Urinary bladder (tissue), 4 donors: ENCODE measurements around the gene PRRT1. TPM values are rescaled to one million over a fixed set of nuclear protein-coding genes. Genes with fewer than 3 reads are reported as not detected.
"Not testable (repeated sequence)": the region's sequence is repeated elsewhere in the genome, so short reads cannot be mapped to it uniquely, and the experiment has no call there.

Experiments used
- DNase-seq: peaks from one replicate; pipeline ENCODE4 v3.0.0-alpha.2; 2015; ENCODE audit errors: extremely low spot score
- H3K27ac ChIP-seq: one replicate; pipeline ENCODE4 v1.5.1; 2013; ENCODE audit warnings: low read depth, mild to moderate bottlenecking, moderate library complexity
- H3K36me3 ChIP-seq: one replicate; pipeline ENCODE4 v1.6.1; 2013; ENCODE audit warnings: mild to moderate bottlenecking, moderate library complexity; ENCODE audit not compliant: insufficient read depth
- H3K4me1 ChIP-seq: one replicate; pipeline ENCODE4 v1.6.1; 2013; ENCODE audit warnings: mild to moderate bottlenecking, moderate library complexity; ENCODE audit not compliant: insufficient read depth
- H3K4me3 ChIP-seq: one replicate; pipeline ENCODE4 v1.5.1; 2013; ENCODE audit warnings: low read depth, low read length
- WGBS: extraction: QIAGEN DNeasy Blood & Tissue Kit; methylation state at CpG from one replicate; pipeline ENCODE4 v1.1.7; 2013; 5-methylcytosine and 5-hydroxymethylcytosine counted together
- polyA plus RNA-seq: library from polyadenylated mRNA; stranded (reverse); fragments of 200-250 nt; gene quantifications from one replicate; pipeline ENCODE4 v1.2.3, GENCODE V29; 2013
- total RNA-seq: library from RNA; depleted of rRNA; stranded (reverse); fragments of >200 nt; gene quantifications from one replicate; pipeline ENCODE4 v1.2.3, GENCODE V29; 2014
- donor health status: healthy with polysubstance abuse.
- donor health status: healthy.

Gene PRRT1
- total and polyA plus RNA-seq, 2 donors, result 0.42 to 10.8 TPM

DNA sequence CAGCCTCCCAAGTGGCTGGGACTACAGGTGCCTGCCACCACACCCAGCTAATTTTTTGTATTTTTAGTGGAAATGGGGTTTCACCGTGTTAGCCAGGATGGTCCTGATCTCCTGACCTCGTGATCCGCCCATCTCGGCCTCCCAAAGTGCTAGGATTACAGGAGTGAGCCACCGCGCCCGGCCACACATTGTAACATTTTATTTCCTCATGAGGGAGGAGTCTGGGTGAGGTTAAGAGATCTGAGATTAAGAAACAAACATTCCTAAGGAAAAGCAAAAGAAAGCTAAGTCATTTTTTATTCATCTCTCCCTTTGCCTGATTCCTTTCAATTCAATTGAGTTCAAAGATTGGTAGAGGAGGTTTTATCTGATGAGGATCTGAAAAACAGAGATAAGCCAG lies 7.5 kb downstream of the PRRT1 start:
- not testable (repeated sequence) for H3K4me1 ChIP-seq, H3K4me3 ChIP-seq, H3K36me3 ChIP-seq, H3K27ac ChIP-seq, DNase-seq
- WGBS, result 67% methylated on average over 7 of the region's 7 CpGs

DNA sequence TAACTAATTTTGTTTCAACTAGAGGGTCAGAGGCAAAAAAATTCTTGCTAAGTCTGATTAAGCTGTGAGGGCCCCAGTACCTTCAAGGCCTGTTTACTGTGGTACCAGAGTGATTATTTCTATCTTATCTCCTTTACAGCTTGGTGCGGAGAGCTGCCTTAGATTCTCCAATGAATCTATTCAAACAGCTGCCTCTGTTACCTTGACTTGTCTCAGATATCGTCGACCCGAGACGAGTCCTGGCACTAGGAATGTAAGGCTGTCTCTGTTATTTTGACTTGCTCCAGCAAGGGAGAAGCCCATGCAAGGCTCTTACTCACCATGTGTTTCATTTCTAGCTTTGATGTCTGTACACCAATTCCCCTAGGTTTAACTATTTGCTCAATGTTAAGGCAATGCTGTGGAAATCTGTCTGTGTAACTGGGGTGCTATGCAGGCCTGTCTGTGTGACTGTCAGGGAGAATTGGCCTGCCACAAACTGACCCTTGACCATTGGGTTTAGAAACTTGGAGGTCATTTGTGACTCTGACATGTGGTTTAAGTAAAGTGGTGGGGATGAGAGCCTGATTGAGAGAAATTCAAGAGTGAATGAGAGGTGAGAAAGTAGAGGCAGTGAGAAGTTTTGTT lies 11.2 kb downstream of the PRRT1 start:
- Histone ChIP-seq H3K36me3 (no peaks in the 10 kb centered on the region), H3K27ac (no peak overlapping the region), H3K4me1 (no peaks in the 10 kb centered on the region), H3K4me3 (no peak overlapping the region)
- 39% methylated on average over 5 of the region's 5 CpGs for WGBS
- no peak for DNase-seq

DNA sequence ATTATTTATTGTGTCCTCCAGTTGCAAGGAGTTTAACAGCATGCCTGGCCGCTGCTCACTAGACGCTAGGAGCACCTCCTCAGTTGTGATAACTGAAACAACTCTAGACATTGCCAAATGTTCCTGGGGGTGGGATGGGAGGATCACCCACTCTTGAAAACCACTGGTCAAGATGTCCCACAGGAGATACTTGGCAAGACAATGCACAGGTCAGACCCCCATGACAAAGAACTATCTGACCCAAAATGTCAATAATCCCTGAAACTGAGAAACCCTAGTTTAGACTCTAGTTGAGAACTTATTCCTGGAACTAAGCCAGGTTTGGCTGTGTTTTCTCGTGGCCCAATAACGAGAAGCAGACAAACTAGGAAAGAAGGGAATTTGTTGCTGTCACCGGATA lies 12.1 kb downstream of the PRRT1 start:
- no peaks in the 10 kb centered on the region for H3K36me3 ChIP-seq
- 55% methylated on average over 5 of the region's 5 CpGs for WGBS
- no peak for DNase-seq
- no peaks in the 10 kb centered on the region for H3K4me1 ChIP-seq
- H3K4me3 ChIP-seq, result no peak overlapping the region
- H3K27ac ChIP-seq, result no peak overlapping the region

DNA sequence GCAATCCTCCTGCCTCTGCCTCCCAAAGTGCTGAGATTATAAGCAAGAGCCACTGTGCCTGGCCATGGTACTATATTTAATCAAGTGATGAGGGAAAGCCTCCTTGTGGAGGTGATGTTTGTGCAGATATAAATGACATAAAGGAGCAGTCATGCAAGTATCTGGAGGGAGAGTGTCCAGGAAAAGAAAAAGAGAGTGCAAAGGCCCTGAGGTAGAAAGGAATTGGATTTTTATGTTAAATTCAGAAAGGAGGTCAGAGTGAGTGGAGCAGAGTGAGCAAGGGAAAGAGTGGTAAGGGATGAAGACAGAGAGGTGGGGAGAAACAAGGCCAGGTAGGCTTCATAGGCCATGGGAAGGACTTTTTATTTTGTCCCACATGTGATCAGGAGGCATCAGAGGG lies 14.3 kb downstream of the PRRT1 start:
- DNase-seq, result no peak
- H3K36me3 ChIP-seq, result no peaks in the 10 kb centered on the region
- H3K27ac ChIP-seq, result no peak overlapping the region
- H3K4me3 ChIP-seq, result no peak overlapping the region
- no peaks in the 10 kb centered on the region for H3K4me1 ChIP-seq

DNA sequence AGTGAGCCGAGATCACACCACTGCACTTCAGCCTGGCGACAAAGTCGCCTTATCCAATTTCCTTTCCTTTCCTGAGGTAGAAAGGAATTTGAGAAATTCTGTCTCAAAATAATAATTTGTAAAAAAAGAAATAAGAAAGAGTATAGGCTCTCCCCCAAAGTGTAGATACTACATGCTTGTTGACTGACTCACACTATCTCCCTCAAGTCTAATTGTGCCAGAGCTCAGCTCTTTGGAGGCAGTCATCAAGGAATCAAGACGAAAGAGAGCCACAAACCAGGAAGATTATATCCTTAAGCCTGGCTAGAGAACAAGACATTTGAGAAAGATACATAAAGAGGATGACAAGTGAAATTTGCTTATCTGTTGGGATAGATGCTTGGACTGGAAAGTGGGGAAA lies 18.0 kb downstream of the PRRT1 start:
- H3K36me3 ChIP-seq, result no peaks in the 10 kb centered on the region
- no peak overlapping the region for H3K27ac ChIP-seq
- DNase-seq, result no peak
- WGBS, result 78% methylated on average over 4 of the region's 4 CpGs
- no peak overlapping the region for H3K4me3 ChIP-seq
- H3K4me1 ChIP-seq, result no peaks in the 10 kb centered on the region

DNA sequence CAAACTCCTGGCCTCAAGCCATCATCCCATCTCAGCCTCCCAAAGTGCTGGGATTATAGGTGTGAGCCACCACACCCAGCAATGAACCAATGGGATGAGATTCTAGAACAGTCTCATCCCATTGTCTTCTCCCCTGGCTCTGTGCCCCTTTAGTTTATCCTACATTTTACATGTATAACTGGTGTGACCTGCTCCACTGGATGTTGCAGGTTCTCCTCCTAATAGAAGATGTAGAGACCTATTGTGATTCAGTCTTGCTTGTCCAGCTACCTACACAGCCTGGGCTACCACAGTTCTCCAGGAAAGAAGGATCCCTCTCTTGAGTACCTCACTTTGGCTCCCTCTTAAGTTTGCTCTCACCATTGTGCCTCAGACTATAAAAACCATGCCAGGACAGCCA lies 19.6 kb downstream of the PRRT1 start:
- no peak for DNase-seq
- H3K27ac ChIP-seq, result no peak overlapping the region
- no peaks in the 10 kb centered on the region for H3K4me1 ChIP-seq
- H3K36me3 ChIP-seq, result no peaks in the 10 kb centered on the region
- no peak overlapping the region for H3K4me3 ChIP-seq

DNA sequence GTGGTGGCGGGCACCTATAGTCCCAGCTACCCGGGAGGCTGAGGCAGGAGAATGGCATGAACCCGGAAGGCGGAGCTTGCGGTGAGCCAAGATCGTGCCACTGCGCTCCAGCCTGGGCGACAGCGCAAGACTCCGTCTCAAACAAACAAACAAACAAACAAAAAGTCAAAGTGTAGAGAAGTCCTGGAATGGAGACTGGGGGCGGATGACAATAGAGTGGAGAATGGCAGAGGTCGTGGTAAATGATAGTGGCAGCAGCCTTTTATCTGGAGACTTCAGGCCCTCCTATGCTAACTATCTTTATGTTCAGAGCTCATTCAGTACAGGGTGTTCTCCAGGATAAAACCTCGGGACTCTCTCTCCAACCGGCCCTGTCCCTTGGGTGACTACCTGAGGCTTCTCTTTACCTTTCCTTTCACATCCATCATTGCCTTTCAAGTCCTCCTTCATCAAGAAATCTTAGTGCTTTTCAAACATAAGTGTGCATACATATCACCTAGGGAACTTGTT lies 20.2 kb downstream of the PRRT1 start:
- 90% methylated on average over 14 of the region's 14 CpGs for WGBS
- Histone ChIP-seq H3K4me1 (no peaks in the 10 kb centered on the region), H3K36me3 (no peaks in the 10 kb centered on the region), H3K4me3 (no peak overlapping the region), H3K27ac (no peak overlapping the region)
- no peak for DNase-seq

DNA sequence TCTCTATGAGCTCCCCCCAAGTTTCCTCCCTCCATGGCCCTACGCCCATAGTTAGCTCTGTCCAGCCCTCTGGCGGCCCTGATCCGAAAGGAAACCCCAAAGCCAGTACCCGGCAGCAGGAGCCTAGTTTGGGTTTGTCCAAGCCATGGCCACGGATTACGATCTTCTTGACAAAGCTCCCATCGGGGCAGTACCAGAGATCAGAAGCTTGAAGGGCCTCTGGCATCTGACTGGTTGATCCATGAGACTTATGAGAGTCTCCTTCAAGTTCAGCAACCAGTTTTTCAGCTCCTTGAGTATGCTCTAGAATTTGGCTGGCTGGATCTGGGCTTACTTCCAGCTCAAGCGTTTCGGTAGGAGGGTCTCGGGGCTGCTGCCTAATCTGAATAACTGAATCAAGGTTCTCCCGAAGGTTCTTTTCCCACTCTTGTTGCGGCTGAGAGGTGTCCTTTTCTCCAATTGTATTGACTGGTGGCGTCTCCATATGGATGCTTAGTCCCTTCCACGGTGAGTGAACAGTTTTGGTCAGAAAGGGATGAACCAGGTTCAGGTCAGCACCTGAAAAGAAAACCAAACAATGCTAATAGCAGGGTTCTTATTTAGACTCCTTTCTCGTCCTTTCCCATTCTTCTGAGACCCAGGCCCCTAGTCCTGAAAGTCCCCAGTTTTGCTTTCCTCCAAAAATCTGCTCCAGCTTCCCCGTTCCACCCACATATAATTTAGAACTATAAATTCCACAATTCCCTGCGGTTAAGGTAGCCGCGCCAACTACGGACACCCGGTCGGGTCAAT lies 22.2 kb downstream of the PRRT1 start:
- DNase-seq, result no peak
- Histone ChIP-seq H3K4me3 (peak overlapping the region; percentile 55), H3K36me3 (no peaks in the 10 kb centered on the region), H3K4me1 (no peaks in the 10 kb centered on the region), H3K27ac (peak overlapping the region; percentile 63)
- 31% methylated on average over 22 of the region's 22 CpGs for WGBS

DNA sequence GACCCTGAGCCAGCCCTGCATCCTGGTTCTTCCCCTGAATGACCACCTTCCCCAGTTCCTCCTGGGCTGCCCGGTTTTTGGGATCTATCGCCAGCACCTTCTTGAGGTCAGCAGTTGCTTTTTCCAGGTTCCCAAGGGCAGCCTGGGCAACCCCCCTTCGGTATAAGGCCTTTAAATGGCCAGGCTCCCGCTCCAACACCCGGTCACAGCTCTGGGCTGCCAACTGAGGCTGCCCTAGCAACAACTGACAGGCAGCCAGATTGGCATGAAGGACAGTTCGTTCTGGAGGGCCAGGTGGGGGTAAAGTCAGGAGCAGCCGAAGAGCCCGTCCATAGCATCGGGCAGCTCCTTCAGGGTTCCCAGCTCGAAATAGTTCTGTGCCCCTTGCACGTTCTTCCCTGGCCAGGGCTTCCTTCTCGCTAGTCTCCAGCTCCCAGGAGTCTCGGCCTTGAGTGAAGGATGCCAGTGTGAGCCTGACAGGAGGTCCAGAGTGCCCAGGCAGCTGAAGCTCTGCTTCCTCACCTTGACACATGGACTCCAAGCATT lies 22.9 kb downstream of the PRRT1 start:
- Histone ChIP-seq H3K4me1 (no peaks in the 10 kb centered on the region), H3K4me3 (no peak overlapping the region), H3K27ac (no peak overlapping the region), H3K36me3 (no peaks in the 10 kb centered on the region)
- 90% methylated on average over 13 of the region's 13 CpGs for WGBS
- DNase-seq, result no peak

DNA sequence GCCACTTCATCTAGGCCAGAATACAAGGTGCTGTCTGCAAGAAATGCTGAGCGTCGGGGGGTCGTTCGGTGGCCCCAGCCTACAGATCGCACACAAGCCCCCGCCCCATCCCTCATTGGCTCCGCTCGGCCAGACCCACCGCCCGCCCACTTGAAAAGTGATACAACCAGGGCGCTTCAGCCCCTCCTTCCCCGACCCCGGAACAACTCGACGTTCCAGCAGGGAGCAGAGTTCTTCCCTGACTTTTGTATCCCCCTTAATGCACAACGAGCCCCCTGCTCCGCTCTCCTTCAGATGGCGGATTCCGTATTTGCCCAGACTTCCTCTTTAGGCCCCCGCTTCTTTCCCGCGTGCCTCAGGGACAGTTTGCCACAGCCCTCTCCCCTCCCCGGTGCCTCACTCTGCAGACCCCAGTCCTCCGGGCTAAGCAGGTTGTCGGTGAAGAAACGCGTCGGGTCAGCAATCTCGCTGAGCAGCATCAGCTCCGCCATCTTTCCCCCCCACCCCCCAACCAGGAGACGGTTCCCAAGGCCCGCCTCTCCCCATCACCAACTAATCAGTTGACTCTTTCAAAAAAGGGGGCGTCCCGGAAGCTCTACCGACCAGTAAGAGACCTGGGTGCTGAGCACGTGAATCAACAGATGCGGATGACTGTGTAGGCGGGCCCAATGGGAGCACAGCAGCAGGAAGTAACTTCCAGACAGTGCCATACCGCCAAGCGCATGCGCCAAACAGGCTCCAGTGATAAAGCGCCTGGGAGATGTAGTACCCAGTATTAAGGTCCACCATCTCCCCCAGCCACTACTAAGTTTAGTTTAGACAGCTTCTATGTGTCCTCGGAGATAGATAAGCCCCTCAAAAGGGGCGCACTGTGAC lies 23.8 kb downstream of the PRRT1 start, which contains the start of gene ATF6B:
Gene ATF6B (minus strand): TSS at position 530 of the 876 bp plus-strand sequence. CDS start 39 bp downstream, at position 491.
- Histone ChIP-seq H3K36me3 (no peaks in the 10 kb centered on the region), H3K27ac (peak within 1 kb of the TSS; percentile 83)

DNA sequence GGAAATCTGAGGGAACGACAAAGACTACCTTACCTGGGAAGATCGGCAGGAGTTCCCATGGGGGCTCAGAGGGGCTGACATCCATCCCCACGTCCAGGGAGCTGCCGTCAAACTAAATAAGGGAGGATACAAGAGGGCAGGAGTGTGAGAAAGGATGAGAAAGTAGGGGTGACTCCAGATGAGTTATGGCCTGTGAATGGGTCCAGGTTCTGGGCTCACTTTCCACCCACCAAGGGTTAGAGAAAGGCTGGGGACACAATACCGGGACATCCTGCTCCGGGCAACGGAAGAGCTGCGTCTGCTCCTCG lies 24.4 kb downstream of the PRRT1 start:
- DNase-seq, result no peak
- H3K36me3 ChIP-seq, result no peaks in the 10 kb centered on the region
- H3K4me3 ChIP-seq, result peak overlapping the region; percentile 90
- WGBS, result 3% methylated on average over 9 of the region's 9 CpGs
- H3K27ac ChIP-seq, result no peak overlapping the region
- H3K4me1 ChIP-seq, result no peaks in the 10 kb centered on the region

More for the DNA sequence above, 23.8 kb downstream of the PRRT1 start, which contains the start of gene ATF6B:
- Histone ChIP-seq H3K4me1 (no peaks in the 10 kb centered on the region), H3K4me3 (peak within 1 kb of the TSS; percentile 90)
- under 1% methylated on average over 44 of the region's 44 CpGs for WGBS
- DNase-seq, result peak; percentile 99

DNA sequence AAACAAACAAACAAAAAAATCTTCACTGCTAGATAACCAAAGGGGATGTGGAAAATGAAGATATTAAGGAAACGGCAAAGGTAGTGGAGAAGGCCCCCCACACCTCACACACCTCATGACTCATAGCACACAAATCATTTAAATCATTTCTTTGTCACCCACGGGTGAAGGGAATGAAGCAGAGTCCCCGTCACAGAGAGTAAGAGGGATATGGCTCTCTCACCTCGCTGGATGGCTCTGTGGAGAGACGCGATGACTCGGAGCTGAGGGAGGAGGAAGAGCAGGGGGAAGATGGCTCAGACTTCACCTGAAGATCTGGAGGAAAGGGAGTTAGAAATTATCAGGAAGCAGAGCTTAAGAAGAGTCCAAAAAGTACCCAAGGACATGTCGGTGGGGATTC lies 24.9 kb downstream of the PRRT1 start:
- Histone ChIP-seq H3K27ac (no peak overlapping the region), H3K4me3 (peak overlapping the region; percentile 90), H3K36me3 (no peaks in the 10 kb centered on the region), H3K4me1 (no peaks in the 10 kb centered on the region)
- no peak for DNase-seq
- WGBS, result 50% methylated on average over 8 of the region's 8 CpGs

DNA sequence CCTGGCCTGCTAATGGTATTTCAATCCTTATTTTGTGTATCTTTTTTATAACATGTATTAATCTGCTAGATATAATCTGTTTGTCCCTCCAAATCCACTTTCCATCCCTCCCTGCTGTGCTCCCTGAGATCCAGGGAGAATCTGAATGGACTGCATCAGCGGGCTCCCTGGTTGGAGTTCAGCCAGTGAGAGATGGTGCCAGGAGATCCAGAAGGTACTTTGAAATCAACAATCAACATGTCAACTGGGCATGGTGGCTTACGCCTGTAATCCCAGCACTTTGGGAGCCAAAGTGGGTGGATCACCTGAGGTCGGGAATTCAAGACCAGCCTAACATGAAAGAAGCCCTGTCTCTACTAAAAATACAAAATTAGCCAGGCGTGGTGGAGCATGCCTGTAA lies 28.1 kb downstream of the PRRT1 start:
- WGBS, result 82% methylated on average over 4 of the region's 4 CpGs
- H3K27ac ChIP-seq, result no peak overlapping the region
- no peak overlapping the region for H3K4me3 ChIP-seq
- no peaks in the 10 kb centered on the region for H3K4me1 ChIP-seq
- H3K36me3 ChIP-seq, result peaks cover 2% of the 10 kb centered on the region
- DNase-seq, result no peak
